Endothelial cell of umbilical vein (primary cell): ENCODE results near the gene SLC13A5. TPM values are rescaled to one million over a fixed set of nuclear protein-coding genes. Genes with fewer than 3 reads are reported as not detected.

Experiments used
- BruUV-seq: library from RNA; stranded (reverse); fragments of 400-500 nt; replicated peaks from 2 replicates; lab custom pipeline; 2021; lab: Mats Ljungman, UMichigan
- CTCF ChIA-PET: fragments of 300-600, 350-600 bp; sonication (Branson Sonifier 250); formaldehyde crosslinking; loops from one replicate; lab custom pipeline; 2021; ENCODE audit warnings: antibody characterized with exemption, inconsistent platforms; lab: Charles Lee
- POLR2A ChIA-PET: fragments of 300-600, 350-600 bp; sonication (Branson Sonifier 250); formaldehyde crosslinking; loops from one replicate; lab custom pipeline; 2021; ENCODE audit warnings: antibody characterized with exemption, inconsistent platforms; lab: Charles Lee
- DNase-seq: peaks from one replicate; pipeline ENCODE4 v3.0.0-alpha.2; 2011; ENCODE audit warnings: low read depth, low spot score
- FAIRE-seq: peaks from 2 replicates; lab custom pipeline; 2011; peaks lifted over from hg19 to GRCh38; lab: Jason Lieb, UNC
- H2AFZ ChIP-seq: 2 replicates; pipeline ENCODE4 v1.6.0; 2012; ENCODE audit warnings: low read depth, low read length, control low read depth, inconsistent platforms
- H3K27ac ChIP-seq: 2 replicates; pipeline ENCODE4 v1.5.1; 2011; ENCODE audit warnings: low read depth, mild to moderate bottlenecking, control low read depth, low read length, moderate library complexity; ENCODE audit not compliant: insufficient read depth
- H3K27me3 ChIP-seq, 2 experiments: 2 replicates each; pipeline versions ENCODE4 v1.6.0 to v1.6.1; 2011; ENCODE audit warnings: low read length in 2 of 2, mixed read lengths in 1 of 2; ENCODE audit not compliant: control insufficient read depth in 2 of 2, insufficient read depth in 2 of 2
- H3K36me3 ChIP-seq, 2 experiments: 2 replicates in 1 of 2; 3 replicates in 1 of 2; pipeline ENCODE4 v1.5.1; 2011; ENCODE audit warnings: low read length in 2 of 2, mild to moderate bottlenecking in 1 of 2, moderate library complexity in 1 of 2; ENCODE audit not compliant: control insufficient read depth in 2 of 2, insufficient read depth in 2 of 2; ENCODE audit errors: extremely low read depth in 1 of 2
- H3K4me1 ChIP-seq: 3 replicates; pipeline ENCODE4 v1.5.1; 2011; ENCODE audit warnings: mild to moderate bottlenecking, low read length; ENCODE audit not compliant: control insufficient read depth, insufficient read depth; ENCODE audit errors: extremely low read depth
- H3K4me2 ChIP-seq: 2 replicates; pipeline ENCODE4 v1.6.1; 2011; ENCODE audit warnings: low read length, control low read depth, mixed read lengths; ENCODE audit not compliant: insufficient read depth
- H3K4me3 ChIP-seq, 3 experiments: fragments of 200-600 bp in 1 of 3; sonication (generic), shearing (Covaris generic) in 1 of 3; replicated peaks in 1 of 3; 2 replicates each; pipeline ENCODE4 v1.5.1; 2011 to 2016; ENCODE audit warnings: control low read depth in 3 of 3, low read length in 3 of 3, mild to moderate bottlenecking in 2 of 3, inconsistent platforms in 1 of 3, low read depth in 1 of 3, moderate library complexity in 1 of 3; ENCODE audit not compliant: insufficient read depth in 1 of 3
- H3K79me2 ChIP-seq: 2 replicates; pipeline ENCODE4 v1.6.0; 2012; ENCODE audit warnings: low read length, inconsistent platforms; ENCODE audit not compliant: control insufficient read depth, insufficient read depth
- H3K9ac ChIP-seq: replicated peaks from 2 replicates; pipeline ENCODE3; 2011; ENCODE audit warnings: low read length, control low read depth; ENCODE audit not compliant: insufficient read depth; ENCODE audit errors: extremely low read depth
- H3K9me1 ChIP-seq: replicated peaks from 3 replicates; pipeline ENCODE4 v1.6.0; 2011; ENCODE audit warnings: mild to moderate bottlenecking, low read length; ENCODE audit not compliant: control insufficient read depth, insufficient read depth; ENCODE audit errors: extremely low read depth
- H3K9me3 ChIP-seq: replicated peaks from 2 replicates; pipeline ENCODE4 v1.5.1; 2012; ENCODE audit warnings: low read length, inconsistent platforms; ENCODE audit not compliant: control insufficient read depth, insufficient read depth
- H4K20me1 ChIP-seq: replicated peaks from 2 replicates; pipeline ENCODE3; 2011; ENCODE audit warnings: mild to moderate bottlenecking, low read length; ENCODE audit not compliant: control insufficient read depth, insufficient read depth; ENCODE audit errors: extremely low read depth
- EZH2 ChIP-seq: IDR thresholded peaks from 2 replicates; pipeline ENCODE4 v1.6.1; 2012; ENCODE audit warnings: borderline replicate concordance, low read depth, mild to moderate bottlenecking, moderate library complexity, low read length, inconsistent platforms; ENCODE audit not compliant: severe bottlenecking
- FOS ChIP-seq: IDR thresholded peaks from 2 replicates; pipeline ENCODE4 v1.6.1; 2011; ENCODE audit warnings: mild to moderate bottlenecking, low read length, moderate library complexity, borderline replicate concordance; ENCODE audit not compliant: insufficient read depth
- GATA2 ChIP-seq: IDR thresholded peaks from 2 replicates; pipeline ENCODE4 v1.7.0; 2011; ENCODE audit warnings: low read depth, mild to moderate bottlenecking, moderate library complexity, mixed read lengths, low read length; ENCODE audit not compliant: insufficient read length, insufficient read depth
- JUN ChIP-seq: IDR thresholded peaks from 2 replicates; pipeline ENCODE4 v1.6.1; 2011; ENCODE audit warnings: borderline replicate concordance, low read depth; ENCODE audit not compliant: insufficient read length, insufficient read depth
- MYC ChIP-seq: IDR thresholded peaks from one replicate; pipeline ENCODE4 v1.6.1; 2011; ENCODE audit warnings: mild to moderate bottlenecking, low read depth, low read length
- POLR2A ChIP-seq: IDR thresholded peaks from 2 replicates; pipeline ENCODE4 v1.6.1; 2012; ENCODE audit warnings: low read depth, mild to moderate bottlenecking, control low read depth, low read length
- POLR2AphosphoS5 ChIP-seq: IDR thresholded peaks from 2 replicates; pipeline ENCODE4 v1.6.1; 2012; ENCODE audit warnings: low read depth, mild to moderate bottlenecking, control low read depth, low read length, moderate library complexity; ENCODE audit not compliant: insufficient read depth
- dilution Hi-C: fragments of 300-500 bp; cut with MboI; formaldehyde crosslinking; loops from one replicate; pipeline ENCODE4 v1.15.0; 2019; ENCODE audit warnings: low sequenced_read_pairs; ENCODE audit not compliant: extremely low pct_ligation_motif_present
- intact Hi-C: fragments of 100-400 bp; cut with micrococcal nuclease; formaldehyde crosslinking; loops from one replicate; pipeline ENCODE4 v1.10.0; 2022
- polyA plus RNA-seq, 4 experiments: library from polyadenylated mRNA; depleted of rRNA in 3 of 4; stranded (reverse) in 3 of 4; unstranded in 1 of 4; fragments of >200 nt; gene quantifications; 2 replicates each; pipeline versions ENCODE4 v1.2.1 to v1.2.3, GENCODE V29; 2011 to 2012; ENCODE audit warnings: missing spikeins in 1 of 4
- total RNA-seq: library from RNA; stranded (reverse); gene quantifications from 2 replicates; pipeline ENCODE4 v1.2.3, GENCODE V29; 2021
- TF ChIP-seq, protein P1 (sequence below): IDR thresholded peaks from 2 replicates; pipeline ENCODE4 v1.6.1; 2011; ENCODE audit not compliant: insufficient read depth, insufficient read length
- TF ChIP-seq, protein P2 (sequence below), 2 donors: IDR thresholded peaks; 1 replicate in 1 of 2; 2 replicates in 1 of 2; pipeline ENCODE4 v1.5.1; 2011; ENCODE audit warnings: low read length in 2 of 2, mild to moderate bottlenecking in 2 of 2, moderate library complexity in 2 of 2, control low read depth in 1 of 2, inconsistent platforms in 1 of 2, low read depth in 1 of 2; ENCODE audit not compliant: insufficient read depth in 1 of 2; ENCODE audit errors: extremely low read depth in 1 of 2

The SLC13A5 gene
- total and polyA plus RNA-seq, 2 donors (not counting 3 experiments of a cell fraction or from before 2014, with no cell fraction given), result 0.03 TPM; not detected in 1

DNA sequence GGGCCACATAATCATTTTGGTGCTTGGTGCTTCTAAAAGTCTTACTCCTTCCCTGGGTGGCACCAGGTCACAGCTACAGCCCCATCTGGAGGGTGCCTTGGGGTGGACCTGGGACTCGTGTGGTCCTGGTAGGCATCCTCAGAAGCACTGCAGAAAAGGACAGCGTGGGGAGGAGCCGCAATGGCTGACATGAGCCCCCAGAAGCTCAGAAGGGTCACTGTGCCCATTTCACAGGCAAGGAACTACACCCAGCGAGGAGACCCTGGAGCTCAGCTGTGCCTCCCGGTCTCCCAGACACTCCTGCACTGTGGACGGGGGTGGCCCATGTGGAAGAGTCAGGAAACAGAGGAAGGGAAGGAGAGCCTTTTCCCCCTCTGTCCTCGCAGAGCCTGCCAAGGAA, 35.2 kb downstream of the SLC13A5 start:
- intact Hi-C loops (no loop called here), dilution Hi-C loops (no loop called here)
- no peak overlapping the region for H3K4me3 ChIP-seq
- DNase-seq (no peak), FAIRE-seq (no peak)
- H3K79me2 ChIP-seq, result no peaks in the 10 kb centered on the region
- BruUV-seq, result no TSS peak
- no peaks in the 10 kb centered on the region for H4K20me1 ChIP-seq
- H3K4me2 ChIP-seq, result no peak overlapping the region
- H3K36me3 ChIP-seq, result no peaks in the 10 kb centered on the region
- no peak overlapping the region for H2AFZ ChIP-seq
- no peaks in the 10 kb centered on the region for H3K4me1 ChIP-seq
- no peak overlapping the region for H3K27ac ChIP-seq
- no peaks in the 10 kb centered on the region for H3K9me1 ChIP-seq
- peaks cover 2 to 7% of the 10 kb centered on the region in 2 experiments for H3K27me3 ChIP-seq
- ChIA-PET CTCF (interaction anchor here (1.4 kb wide), 2 partner anchors 23 to 233 kb away, joined by 3 to 4 read pairs; no protein-coding TSS in a partner anchor), POLR2A (no interaction called here)
- no peak overlapping the region for H3K9ac ChIP-seq
- no peaks in the 10 kb centered on the region for H3K9me3 ChIP-seq
- TF ChIP-seq EZH2 (no peak), JUN (no peak), MYC (no peak), POLR2A (no peak), POLR2AphosphoS5 (no peak), GATA2 (no peak), FOS (no peak)
- TF ChIP-seq, protein P1, sequence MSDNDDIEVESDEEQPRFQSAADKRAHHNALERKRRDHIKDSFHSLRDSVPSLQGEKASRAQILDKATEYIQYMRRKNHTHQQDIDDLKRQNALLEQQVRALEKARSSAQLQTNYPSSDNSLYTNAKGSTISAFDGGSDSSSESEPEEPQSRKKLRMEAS, result no peak
- TF ChIP-seq, protein P2, sequence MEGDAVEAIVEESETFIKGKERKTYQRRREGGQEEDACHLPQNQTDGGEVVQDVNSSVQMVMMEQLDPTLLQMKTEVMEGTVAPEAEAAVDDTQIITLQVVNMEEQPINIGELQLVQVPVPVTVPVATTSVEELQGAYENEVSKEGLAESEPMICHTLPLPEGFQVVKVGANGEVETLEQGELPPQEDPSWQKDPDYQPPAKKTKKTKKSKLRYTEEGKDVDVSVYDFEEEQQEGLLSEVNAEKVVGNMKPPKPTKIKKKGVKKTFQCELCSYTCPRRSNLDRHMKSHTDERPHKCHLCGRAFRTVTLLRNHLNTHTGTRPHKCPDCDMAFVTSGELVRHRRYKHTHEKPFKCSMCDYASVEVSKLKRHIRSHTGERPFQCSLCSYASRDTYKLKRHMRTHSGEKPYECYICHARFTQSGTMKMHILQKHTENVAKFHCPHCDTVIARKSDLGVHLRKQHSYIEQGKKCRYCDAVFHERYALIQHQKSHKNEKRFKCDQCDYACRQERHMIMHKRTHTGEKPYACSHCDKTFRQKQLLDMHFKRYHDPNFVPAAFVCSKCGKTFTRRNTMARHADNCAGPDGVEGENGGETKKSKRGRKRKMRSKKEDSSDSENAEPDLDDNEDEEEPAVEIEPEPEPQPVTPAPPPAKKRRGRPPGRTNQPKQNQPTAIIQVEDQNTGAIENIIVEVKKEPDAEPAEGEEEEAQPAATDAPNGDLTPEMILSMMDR (IDR thresholded peaks at IDR 0.05; ENCODE audit: extremely low read depth in 1 of 2, insufficient read depth in 1 of 2, low read depth in 1 of 2, low read length in 2 of 2), result no peak
